Glomerular endothelial cell (primary cell): ENCODE measurements around the gene SLC4A1AP. TPM values are rescaled to one million over a fixed set of nuclear protein-coding genes. Genes with fewer than 3 reads are reported as not detected.
A peak's percentile ranks its signal among the peaks of the same experiment; 100 is the strongest.
"Not testable (repeated sequence)": the region's sequence is repeated elsewhere in the genome, so short reads cannot be mapped to it uniquely, and the experiment has no call there.

Experiments
- DNase-seq: peaks from one replicate; pipeline ENCODE4 v3.0.0-alpha.2; 2011; ENCODE audit warnings: low read depth, low spot score; ENCODE audit errors: extremely low read depth
- total RNA-seq: library from RNA; depleted of rRNA; stranded (reverse); fragments of >200 nt; gene quantifications from 2 replicates; pipeline ENCODE4 v1.2.3, GENCODE V29; 2015

Gene SLC4A1AP
- 18.1 and 26.4 TPM in 2 replicates for total RNA-seq

GRCh38 chr2:27663285-27664153 is at the start of gene SLC4A1AP, which contains the start of gene SUPT7L:
Gene SLC4A1AP (plus strand): TSS chr2:27663889. CDS start chr2:27663915, 26 bp downstream.
Gene SUPT7L (minus strand): TSS chr2:27663614. CDS start chr2:27662192, 1,422 bp downstream.
- peak; percentile 80 for DNase-seq

- no peak for DNase-seq
Measured at GRCh38 chr2:27613985-27614384, 49.7 kb upstream of the SLC4A1AP start.

GRCh38 chr2:27615316-27615715 is 48.4 kb upstream of the SLC4A1AP start:
- no peak for DNase-seq

- no peak for DNase-seq
Measured at GRCh38 chr2:27621524-27621923, 42.2 kb upstream of the SLC4A1AP start.

- DNase-seq = no peak
Measured at GRCh38 chr2:27622921-27623384, 40.7 kb upstream of the SLC4A1AP start.

- DNase-seq = no peak
Measured at GRCh38 chr2:27624943-27625342, 38.7 kb upstream of the SLC4A1AP start.

GRCh38 chr2:27626323-27626722 is 37.4 kb upstream of the SLC4A1AP start:
- DNase-seq = not testable (repeated sequence)

GRCh38 chr2:27626921-27627320 is 36.8 kb upstream of the SLC4A1AP start:
- not testable (repeated sequence) for DNase-seq

GRCh38 chr2:27627963-27628766 is 35.5 kb upstream of the SLC4A1AP start:
- no peak for DNase-seq

GRCh38 chr2:27628767-27629709 is 34.7 kb upstream of the SLC4A1AP start, which contains the start of the genes CCDC121 and GPN1:
Gene CCDC121 (minus strand): TSS chr2:27629012. CDS start chr2:27627799, 1,213 bp downstream.
Gene GPN1 (plus strand): TSS chr2:27629050. CDS start chr2:27629059, 9 bp downstream.
- no peak for DNase-seq

- DNase-seq = not testable (repeated sequence)
Measured at GRCh38 chr2:27630257-27630656, 33.4 kb upstream of the SLC4A1AP start.

- DNase-seq = no peak
Measured at GRCh38 chr2:27634291-27634690, 29.4 kb upstream of the SLC4A1AP start.

GRCh38 chr2:27636766-27637165 is 26.9 kb upstream of the SLC4A1AP start:
- no peak for DNase-seq

GRCh38 chr2:27638037-27638637 is 25.6 kb upstream of the SLC4A1AP start:
- DNase-seq = no peak

- no peak for DNase-seq
Measured at GRCh38 chr2:27638709-27639108, 25.0 kb upstream of the SLC4A1AP start.

- no peak for DNase-seq
Measured at GRCh38 chr2:27640722-27641245, 22.9 kb upstream of the SLC4A1AP start.

- no peak for DNase-seq
Measured at GRCh38 chr2:27645197-27645596, 18.5 kb upstream of the SLC4A1AP start.

GRCh38 chr2:27647289-27647688 is 16.4 kb upstream of the SLC4A1AP start:
- no peak for DNase-seq

GRCh38 chr2:27647737-27648136 is 16.0 kb upstream of the SLC4A1AP start:
- no peak for DNase-seq
